Duodenal mucosa (tissue), 2 donors: ENCODE data around the gene PDE8B.

Experiments
- H3K27ac ChIP-seq: one replicate; pipeline ENCODE4 v1.7.0; 2013; ENCODE audit warnings: low read depth, low read length
- H3K27me3 ChIP-seq, 2 donors: one replicate each; pipeline ENCODE4 v1.7.0; 2013; ENCODE audit warnings: low read length in 2 of 2, control low read depth in 1 of 2; ENCODE audit not compliant: insufficient read depth in 2 of 2, control insufficient read depth in 1 of 2
- H3K36me3 ChIP-seq, 2 donors: one replicate each; pipeline ENCODE4 v1.7.0; 2013; ENCODE audit warnings: low read length in 2 of 2, control low read depth in 1 of 2; ENCODE audit not compliant: insufficient read depth in 2 of 2, control insufficient read depth in 1 of 2
- H3K4me1 ChIP-seq, 2 donors: one replicate each; pipeline ENCODE4 v1.7.0; 2013; ENCODE audit warnings: low read length in 2 of 2, control low read depth in 1 of 2; ENCODE audit not compliant: insufficient read depth in 2 of 2, control insufficient read depth in 1 of 2
- H3K4me3 ChIP-seq, 2 donors: one replicate each; pipeline ENCODE4 v1.7.0; 2013; ENCODE audit warnings: low read length in 2 of 2, low read depth in 1 of 2
- H3K9ac ChIP-seq, 2 donors: one replicate each; pipeline ENCODE4 v1.7.0; 2013; ENCODE audit warnings: low read length in 2 of 2, low read depth in 1 of 2
- H3K9me3 ChIP-seq, 2 donors: one replicate each; pipeline ENCODE4 v1.7.0; 2013; ENCODE audit warnings: low read length in 2 of 2, control low read depth in 1 of 2; ENCODE audit not compliant: control insufficient read depth in 1 of 2

The PDE8B gene

DNA sequence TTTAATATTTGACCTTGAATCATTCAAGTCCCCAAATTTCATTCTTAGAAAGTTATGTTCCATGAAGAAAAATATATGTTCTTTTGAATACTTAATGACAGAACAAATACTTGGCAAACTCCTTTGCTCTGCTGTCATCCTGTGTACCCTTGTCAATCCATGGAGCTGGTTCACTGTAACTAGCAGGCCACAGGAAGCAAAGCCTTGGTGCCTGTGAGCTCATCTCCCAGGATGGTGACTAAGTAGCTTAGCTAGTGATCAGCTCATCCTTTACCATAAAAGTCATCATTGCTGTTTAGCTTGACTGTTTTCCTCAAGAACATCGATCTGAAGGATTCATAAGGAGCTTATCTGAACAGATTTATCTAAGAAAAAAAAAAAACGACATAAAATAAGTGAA lies 216.2 kb downstream of the PDE8B start:
- Histone ChIP-seq H3K4me1 (no peaks in the 10 kb centered on the region), H3K9ac (no peak overlapping the region), H3K36me3 (peaks cover 10 to 24% of the 10 kb centered on the region in 2 donors), H3K9me3 (no peaks in the 10 kb centered on the region), H3K4me3 (no peak overlapping the region), H3K27me3 (no peaks in the 10 kb centered on the region), H3K27ac (no peak overlapping the region)

DNA sequence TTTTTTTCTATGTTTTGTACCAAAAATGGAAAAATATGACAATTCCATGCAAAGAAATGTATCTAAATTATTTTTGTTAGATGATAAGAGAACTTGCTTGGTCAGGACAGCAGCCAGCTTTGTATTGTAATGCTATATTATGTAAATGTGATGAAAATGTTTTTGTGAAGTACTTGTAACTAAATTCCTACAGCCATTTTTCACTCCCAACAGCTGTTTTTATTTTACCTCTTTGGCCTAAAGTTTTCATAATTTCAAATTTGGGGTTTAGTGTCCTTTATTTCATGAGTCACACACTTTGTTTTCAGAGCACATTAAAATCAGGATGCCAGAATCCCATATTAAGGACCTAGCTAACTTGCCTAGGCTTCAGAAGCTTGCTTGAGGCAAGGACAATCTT lies 217.5 kb downstream of the PDE8B start:
- no peak overlapping the region for H3K9ac ChIP-seq
- no peak overlapping the region for H3K4me3 ChIP-seq
- H3K36me3 ChIP-seq = peaks cover 16 to 28% of the 10 kb centered on the region in 2 donors
- H3K27ac ChIP-seq = no peak overlapping the region
- no peaks in the 10 kb centered on the region for H3K4me1 ChIP-seq
- no peaks in the 10 kb centered on the region for H3K27me3 ChIP-seq
- H3K9me3 ChIP-seq = no peaks in the 10 kb centered on the region

DNA sequence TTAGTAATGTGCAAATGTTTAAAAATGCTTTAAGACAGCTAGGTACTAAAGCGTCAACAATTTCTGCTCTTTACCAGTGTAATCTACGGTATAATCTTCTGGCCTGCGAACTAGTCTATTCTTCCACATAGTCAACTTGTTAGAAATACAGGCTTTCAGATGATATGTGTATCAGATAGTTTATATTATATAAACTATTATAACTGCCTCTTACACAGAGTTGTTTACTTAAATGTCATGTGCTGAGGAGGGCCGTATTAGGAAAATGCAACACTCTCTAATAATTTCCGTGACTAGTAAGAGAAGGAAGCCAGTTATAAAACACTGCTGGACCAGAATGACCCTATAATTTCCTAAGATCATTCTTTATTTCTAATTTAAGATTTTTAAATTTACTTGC lies 218.0 kb downstream of the PDE8B start:
- peaks cover 19 to 28% of the 10 kb centered on the region in 2 donors for H3K36me3 ChIP-seq
- H3K27ac ChIP-seq = no peak overlapping the region
- H3K4me3 ChIP-seq = no peak overlapping the region
- H3K27me3 ChIP-seq = no peaks in the 10 kb centered on the region
- no peak overlapping the region for H3K9ac ChIP-seq
- H3K9me3 ChIP-seq = no peaks in the 10 kb centered on the region
- H3K4me1 ChIP-seq = no peaks in the 10 kb centered on the region

DNA sequence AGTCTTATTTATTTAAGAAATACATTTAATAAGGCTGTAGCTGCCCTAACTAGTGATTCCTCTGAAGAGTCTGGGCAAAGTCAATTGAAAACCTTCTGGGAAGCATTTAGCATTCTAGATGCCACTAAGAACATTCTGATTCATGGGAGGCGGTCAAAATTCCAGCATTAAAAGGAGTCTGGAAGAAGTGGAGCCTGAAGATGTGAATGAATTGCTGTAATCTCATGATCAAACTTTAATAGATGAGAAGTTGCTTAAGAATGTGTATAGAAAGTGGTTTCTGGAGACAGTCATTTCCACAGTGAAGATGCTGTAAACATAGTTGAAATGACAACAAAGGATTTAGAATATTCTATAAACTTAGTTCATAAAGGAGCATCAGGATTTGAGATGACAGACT lies 220.2 kb downstream of the PDE8B start:
- Histone ChIP-seq H3K4me1 (no peaks in the 10 kb centered on the region), H3K27ac (no peak overlapping the region), H3K9ac (no peak overlapping the region), H3K4me3 (no peak overlapping the region), H3K27me3 (no peaks in the 10 kb centered on the region), H3K9me3 (no peaks in the 10 kb centered on the region), H3K36me3 (peaks cover 19 to 32% of the 10 kb centered on the region in 2 donors)

DNA sequence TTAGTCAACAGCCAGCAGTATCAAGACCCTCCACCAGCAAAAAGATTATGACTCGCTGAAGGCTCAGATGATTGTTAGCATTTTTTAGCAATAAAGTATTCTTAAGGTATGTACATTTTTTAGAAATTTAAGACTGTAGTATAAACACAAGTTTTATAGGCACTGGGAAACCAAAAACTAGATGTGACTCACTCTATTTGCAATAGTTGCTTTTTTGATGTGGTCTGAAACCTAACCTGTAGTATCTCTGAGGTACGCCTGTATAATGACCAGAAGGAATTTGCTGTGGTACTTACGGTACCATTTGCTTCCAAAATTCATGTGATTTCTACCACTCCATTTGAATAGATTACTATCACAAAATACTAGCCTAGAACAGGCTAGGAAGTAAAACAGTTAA lies 220.8 kb downstream of the PDE8B start:
- no peak overlapping the region for H3K9ac ChIP-seq
- peaks cover 19 to 36% of the 10 kb centered on the region in 2 donors for H3K36me3 ChIP-seq
- no peak overlapping the region for H3K27ac ChIP-seq

DNA sequence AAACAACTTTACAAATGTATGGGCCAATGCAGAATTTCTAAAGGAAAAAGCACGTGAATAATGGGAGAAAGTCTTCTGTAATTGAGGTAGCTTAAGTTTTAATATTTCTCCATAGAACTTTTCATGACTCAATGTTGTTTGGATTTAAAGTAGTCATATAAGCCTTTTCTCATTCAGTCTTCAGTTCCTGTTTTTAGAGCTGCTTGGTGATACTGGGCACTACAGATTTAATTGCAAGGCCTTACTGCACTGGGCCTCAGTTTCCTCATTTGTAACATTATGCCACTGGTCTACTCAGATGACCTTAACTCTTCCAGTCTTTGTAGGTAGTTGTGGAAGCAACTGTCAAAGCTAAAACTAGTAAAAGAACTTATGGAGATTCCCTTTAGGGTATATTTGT lies 221.2 kb downstream of the PDE8B start:
- no peak overlapping the region for H3K4me3 ChIP-seq

More for the DNA sequence above, 220.8 kb downstream of the PDE8B start:
- Histone ChIP-seq H3K27me3 (no peaks in the 10 kb centered on the region), H3K9me3 (no peaks in the 10 kb centered on the region), H3K4me1 (no peaks in the 10 kb centered on the region), H3K4me3 (no peak overlapping the region)

DNA sequence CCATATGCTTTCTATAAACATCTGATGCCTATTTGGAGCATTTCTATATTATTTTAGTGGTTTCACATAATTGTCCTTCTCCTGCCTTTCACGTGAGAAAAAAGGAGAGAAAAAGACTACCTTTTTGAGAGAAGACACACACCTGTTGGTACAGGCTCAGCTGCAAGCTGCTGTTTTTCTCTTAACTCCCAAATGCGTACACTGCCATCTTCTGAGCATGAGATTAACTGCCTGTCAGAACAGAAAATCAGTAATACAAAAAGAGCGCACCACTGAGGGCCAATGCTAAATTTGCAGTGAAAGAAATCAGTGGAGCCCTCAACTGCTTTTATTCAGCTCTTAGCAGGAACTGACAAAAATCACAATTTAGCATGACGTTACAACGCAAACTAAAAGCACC lies 226.7 kb downstream of the PDE8B start:
- Histone ChIP-seq H3K27me3 (no peaks in the 10 kb centered on the region), H3K9me3 (no peaks in the 10 kb centered on the region), H3K36me3 (peaks cover 7 to 40% of the 10 kb centered on the region in 2 donors), H3K4me1 (no peaks in the 10 kb centered on the region), H3K27ac (no peak overlapping the region), H3K4me3 (no peak overlapping the region), H3K9ac (no peak overlapping the region)

More for the DNA sequence above, 221.2 kb downstream of the PDE8B start:
- Histone ChIP-seq H3K4me1 (no peaks in the 10 kb centered on the region), H3K27me3 (no peaks in the 10 kb centered on the region), H3K9me3 (no peaks in the 10 kb centered on the region), H3K27ac (no peak overlapping the region), H3K9ac (no peak overlapping the region), H3K36me3 (peaks cover 19 to 33% of the 10 kb centered on the region in 2 donors)

DNA sequence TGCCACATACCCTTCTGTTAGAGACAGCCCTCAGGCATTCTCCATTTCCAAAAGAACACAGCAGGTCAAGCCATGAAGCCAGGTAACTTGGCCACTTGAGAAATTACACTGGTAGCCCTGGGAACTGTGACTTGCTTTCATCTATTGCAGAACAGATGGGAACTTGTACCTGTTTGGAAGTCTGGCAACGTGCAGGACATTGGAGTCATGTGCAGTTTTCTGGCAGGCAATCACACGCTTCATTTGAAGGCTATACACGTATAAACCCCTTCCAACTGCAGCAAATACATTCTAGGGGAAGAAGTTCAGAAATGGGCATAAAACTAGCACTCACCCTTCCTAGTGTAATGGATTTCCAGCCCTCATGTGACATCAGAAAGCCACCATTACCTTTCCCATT lies 227.6 kb downstream of the PDE8B start:
- H3K36me3 ChIP-seq = peaks cover 2 to 38% of the 10 kb centered on the region in 2 donors

DNA sequence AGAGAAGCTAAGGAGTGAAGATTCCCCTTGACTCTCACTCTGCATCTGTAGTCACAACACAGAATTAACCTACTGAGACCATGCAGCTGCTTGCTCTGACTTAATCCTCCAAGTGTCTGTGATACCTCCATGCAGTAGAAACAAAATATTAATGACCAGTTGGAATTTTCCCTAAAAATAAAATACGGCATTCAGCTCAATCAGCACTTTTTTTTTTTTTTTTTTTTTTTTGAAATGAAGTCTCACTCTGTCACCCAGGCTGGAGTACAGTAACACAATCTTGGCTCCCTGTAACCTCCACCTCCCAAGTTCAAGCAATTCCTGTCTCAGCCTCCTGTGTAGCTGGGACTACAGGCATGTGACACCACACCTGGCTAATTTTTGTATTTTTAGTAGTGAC lies 233.2 kb downstream of the PDE8B start:
- Histone ChIP-seq H3K9ac (no peak overlapping the region), H3K4me3 (no peak overlapping the region), H3K4me1 (no peaks in the 10 kb centered on the region), H3K36me3 (peaks cover 0 to 17% of the 10 kb centered on the region in 2 donors), H3K9me3 (no peaks in the 10 kb centered on the region), H3K27me3 (no peaks in the 10 kb centered on the region), H3K27ac (no peak overlapping the region)

More for the DNA sequence above, 227.6 kb downstream of the PDE8B start:
- Histone ChIP-seq H3K4me3 (no peak overlapping the region), H3K9me3 (no peaks in the 10 kb centered on the region), H3K4me1 (no peaks in the 10 kb centered on the region), H3K27me3 (no peaks in the 10 kb centered on the region), H3K9ac (no peak overlapping the region), H3K27ac (no peak overlapping the region)

DNA sequence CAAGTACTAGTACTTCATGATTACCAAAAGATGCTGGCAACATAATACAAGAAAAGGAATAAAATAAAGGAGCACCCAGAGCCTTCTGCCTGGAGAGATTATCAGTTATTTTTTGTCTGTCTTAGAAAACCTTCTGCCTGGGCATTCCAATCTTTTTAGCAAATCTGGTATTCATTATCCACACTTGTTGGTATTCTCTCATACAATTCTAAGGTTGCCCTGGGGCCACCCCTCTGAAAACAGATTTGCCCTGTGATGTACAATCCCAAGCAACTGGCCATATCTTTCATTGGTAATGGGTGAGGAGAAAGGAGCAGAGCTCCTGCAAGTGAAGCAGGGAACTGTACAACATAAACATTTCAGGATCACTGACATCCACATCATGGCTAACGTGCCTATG lies 233.9 kb downstream of the PDE8B start:
- Histone ChIP-seq H3K27me3 (no peaks in the 10 kb centered on the region), H3K27ac (no peak overlapping the region), H3K4me3 (no peak overlapping the region), H3K9me3 (no peaks in the 10 kb centered on the region), H3K9ac (no peak overlapping the region), H3K4me1 (no peaks in the 10 kb centered on the region), H3K36me3 (peaks cover 0 to 21% of the 10 kb centered on the region in 2 donors)

DNA sequence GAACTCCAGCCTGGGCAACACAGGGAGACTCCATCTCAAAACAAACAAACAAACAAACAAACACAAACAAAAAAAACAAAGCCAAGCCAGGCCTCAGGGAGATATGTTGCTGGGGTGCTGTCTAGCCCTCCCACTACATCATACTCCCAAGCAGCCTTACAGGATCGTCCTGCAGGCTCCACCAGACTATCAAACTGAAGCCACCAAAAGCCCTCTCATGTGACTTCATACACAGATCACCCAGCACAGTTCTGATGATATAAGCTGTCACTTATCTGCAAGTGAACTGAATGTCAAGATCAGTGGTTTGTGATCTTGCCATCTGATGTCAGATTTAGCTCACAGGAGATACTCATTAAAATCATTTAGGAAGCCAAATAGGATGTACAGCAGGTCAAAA lies 238.4 kb downstream of the PDE8B start:
- no peak overlapping the region for H3K27ac ChIP-seq
- H3K4me3 ChIP-seq = no peak overlapping the region

More for the DNA sequence above, 238.4 kb downstream of the PDE8B start:
- no peaks in the 10 kb centered on the region for H3K9me3 ChIP-seq
- H3K9ac ChIP-seq = no peak overlapping the region
- peaks cover 0 to 16% of the 10 kb centered on the region in 2 donors for H3K36me3 ChIP-seq
- no peaks in the 10 kb centered on the region for H3K27me3 ChIP-seq
- no peaks in the 10 kb centered on the region for H3K4me1 ChIP-seq
